M059J (cell line): ENCODE data around the gene NRF1. TPM values are rescaled to one million over a fixed set of nuclear protein-coding genes. Genes with fewer than 3 reads are reported as not detected.
"Not testable (repeated sequence)": the region's sequence is repeated elsewhere in the genome, so short reads cannot be mapped to it uniquely, and the experiment has no call there.

Experiments
- DNase-seq: peaks from one replicate; pipeline ENCODE4 v3.0.0-alpha.2; 2012; ENCODE audit warnings: low read depth
- total RNA-seq: library from RNA; depleted of rRNA; stranded (reverse); fragments of >200 nt; shearing (Covaris generic); gene quantifications from 2 replicates; pipeline ENCODE4 v1.2.3, GENCODE V29; 2014; rRNA removed

NRF1 gene
- 13.3 and 20.2 TPM in 2 replicates for total RNA-seq

DNA sequence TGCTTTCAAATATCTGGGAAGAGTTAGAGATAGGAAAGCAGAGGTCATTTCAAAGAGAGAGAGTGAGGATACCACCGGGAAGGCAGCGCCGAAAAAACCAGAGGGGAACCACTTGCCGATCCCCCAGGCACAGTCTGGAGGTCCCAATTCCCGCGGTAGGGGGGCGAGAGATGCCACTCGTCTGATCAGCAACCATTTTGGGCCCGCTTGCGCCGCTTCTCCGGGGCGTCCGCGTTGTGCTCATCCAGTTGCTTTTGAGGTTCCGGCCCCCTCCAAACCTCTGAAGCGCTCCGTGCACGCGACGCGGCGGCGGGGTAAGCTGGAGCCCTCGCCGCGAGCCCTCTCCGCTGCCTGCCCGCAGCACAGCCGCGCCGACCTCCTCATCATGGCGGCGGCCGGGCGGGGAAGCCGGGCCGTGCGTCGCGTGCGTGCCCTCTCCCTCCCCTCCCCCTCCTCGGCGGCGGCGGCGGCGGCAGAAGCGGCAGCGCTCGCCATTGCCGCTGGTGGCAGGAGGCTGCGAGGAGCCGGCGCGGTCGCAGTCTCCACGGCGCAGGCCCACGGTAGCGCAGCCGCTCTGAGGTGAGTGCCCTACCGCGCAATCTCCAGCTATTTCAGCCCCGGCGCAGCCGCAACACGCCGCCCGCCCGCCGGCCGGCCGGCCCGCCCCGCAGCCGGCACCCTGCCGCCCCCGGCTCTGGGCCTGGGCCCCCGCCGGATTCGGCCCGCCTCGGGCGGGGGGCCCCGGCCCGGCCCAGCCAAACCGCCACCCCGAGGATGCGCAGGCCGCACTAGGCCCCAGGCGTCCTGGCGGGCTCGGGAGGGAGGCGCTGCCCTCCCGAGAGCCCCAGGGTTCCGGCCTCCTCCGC, at the start of gene NRF1:
Gene NRF1, plus strand, starts transcription at position 475 of the 866 bp plus-strand sequence. CDS start 45,632 bp downstream, outside the sequence.
- DNase-seq: peak; percentile 90

DNA sequence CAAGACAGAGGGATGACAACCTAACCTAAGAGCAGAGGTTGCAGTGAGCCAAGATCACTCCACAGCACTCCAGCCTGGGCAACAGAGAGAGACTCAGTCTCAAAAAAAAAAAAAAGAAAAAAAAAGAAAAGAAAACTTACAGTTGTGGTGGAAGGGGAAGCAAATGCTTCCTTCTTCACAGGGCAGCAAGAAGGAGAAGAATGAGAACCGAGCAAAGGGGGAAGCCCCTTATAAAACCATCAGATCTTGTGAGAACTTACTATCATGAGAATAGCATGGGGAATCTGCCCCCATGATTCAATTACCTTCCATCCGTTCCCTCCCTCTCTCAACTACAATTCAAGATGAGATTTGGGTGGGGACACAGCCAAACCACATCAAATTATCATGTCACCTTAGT, 45.2 kb upstream of the NRF1 start:
- DNase-seq: not testable (repeated sequence)

DNA sequence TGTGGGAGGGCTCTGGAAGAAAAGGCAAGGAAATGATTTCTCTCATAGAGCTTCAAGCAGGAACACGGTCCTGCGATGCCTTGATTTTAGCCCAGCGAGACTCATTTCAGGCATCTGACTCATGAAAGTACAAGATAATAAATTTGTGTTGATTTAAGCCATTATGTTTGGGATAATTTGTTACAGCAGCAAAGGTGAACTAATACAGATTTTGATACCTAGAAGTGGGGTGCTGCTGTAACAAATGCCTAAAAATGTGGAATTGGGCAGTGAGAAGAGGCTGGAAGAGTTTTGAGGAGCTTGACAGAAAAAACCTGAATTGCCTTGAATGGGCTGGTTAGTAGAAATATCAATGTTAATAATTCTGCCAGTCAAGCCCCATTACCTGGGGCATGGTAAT, 44.1 kb upstream of the NRF1 start:
- DNase-seq: no peak

DNA sequence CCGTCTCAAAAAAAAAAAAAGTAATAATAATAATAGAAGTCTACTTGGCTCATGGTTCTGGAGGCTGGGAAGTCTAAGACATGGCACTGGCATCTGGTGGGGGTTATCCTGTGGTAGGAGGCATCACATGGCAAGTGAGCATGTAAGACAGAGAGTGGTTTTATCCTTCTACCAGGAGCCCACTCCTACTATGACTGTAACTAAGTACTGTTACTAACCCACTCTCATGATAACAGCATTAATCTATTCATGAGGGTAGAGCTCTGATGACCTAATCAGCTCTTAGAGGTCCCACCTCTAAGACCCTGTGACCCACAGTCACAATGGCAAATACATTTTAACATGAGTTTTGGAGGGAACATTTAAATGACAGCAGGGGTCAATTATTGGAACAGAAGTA, 43.3 kb upstream of the NRF1 start:
- DNase-seq: no peak

DNA sequence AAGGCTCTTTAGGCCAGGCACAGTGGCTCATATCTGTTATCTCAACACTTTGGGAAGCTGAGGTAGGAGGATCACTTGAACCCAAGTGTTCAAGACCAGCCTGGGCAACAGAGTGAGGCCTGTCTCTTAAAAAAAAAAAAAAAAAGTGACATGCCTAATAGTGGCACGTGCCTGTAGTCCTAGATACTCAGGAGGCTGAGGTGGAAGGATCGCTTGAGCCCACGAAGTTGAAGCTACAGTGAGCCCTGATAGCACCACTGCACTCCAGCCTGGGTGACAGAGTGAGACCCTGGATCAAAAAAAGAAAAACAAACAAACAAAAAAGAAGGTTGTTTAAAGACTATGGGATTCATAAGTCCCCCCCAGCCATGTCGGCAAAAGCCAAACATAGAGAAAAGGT, 42.2 kb upstream of the NRF1 start:
- DNase-seq: no peak

DNA sequence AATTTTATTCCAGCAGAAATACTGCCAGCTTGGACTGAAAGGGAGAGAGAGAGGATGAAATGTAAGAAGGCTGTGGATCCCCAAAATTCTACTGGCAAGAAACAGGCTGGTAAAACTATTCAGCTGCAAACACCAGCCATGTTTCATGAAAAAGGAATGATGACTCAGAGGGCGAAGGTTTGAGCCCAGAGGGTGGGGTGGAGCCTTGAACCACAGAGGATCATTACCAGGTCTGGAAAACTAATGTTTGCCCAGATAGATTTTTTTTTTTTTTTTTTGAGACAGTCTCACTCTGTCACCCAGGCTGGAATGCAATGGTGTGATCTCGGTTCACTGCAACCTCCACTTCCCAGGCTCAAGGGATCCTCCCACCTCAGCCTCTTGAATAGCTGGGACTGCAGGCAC, 41.7 kb upstream of the NRF1 start:
- peak; percentile 98 for DNase-seq

DNA sequence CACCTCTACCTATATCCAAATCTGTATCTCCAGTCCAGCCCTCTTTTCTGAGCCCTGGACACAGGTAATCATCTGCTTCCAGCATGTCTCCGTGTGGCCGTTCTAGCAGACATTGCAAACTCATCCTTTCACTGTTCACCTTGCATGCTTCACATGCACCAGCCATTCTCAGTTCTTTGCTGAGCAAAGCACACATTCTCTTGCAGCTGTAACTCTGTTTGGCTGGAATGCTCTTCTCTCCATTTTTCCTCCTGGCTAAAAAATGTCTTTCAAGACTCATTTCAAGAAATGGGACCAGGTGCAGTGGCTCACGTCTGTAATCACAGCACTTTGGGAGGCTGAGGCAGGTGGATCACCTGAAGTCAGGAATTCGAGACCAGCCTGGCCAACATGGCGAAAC, 40.3 kb upstream of the NRF1 start:
- DNase-seq: no peak

DNA sequence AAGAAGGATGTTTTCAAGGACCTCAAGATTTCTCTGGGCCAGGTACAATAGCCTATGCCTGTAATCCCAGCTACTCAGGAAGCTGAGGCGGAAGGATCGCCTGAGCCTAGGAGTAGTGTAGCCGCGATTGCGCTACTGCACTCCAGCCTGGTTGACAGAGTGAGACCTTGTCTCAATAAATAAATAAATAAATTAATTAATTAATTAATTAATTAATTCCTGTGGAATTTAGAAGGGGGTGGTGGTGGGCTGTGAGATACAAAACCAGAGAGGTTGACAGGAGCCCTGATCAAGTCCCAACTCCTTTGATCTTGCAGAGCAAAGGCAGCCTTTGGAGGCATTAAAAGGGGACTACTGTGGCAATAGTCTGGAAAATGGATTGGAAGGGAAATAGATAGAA, 39.3 kb upstream of the NRF1 start:
- no peak for DNase-seq

DNA sequence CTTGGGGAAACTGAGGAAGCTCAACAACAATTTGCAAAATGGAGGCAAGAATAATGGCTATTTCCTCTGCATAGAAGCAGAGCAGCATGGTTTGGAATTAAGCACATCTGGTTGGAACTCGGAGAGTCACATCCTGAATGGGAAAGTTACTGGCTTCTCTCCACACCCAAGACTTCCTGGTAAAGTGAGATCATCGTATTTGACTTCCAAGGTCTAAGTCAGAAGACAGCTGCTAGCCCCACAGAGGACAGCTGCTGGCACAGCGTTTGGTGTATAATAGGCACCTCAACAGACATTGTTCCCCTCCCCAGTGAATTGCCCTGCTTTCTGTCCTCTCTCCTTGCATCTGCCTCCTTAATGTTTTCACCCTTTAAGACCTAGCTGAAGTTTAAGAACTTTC, 37.0 kb upstream of the NRF1 start:
- peak; percentile 79 for DNase-seq

DNA sequence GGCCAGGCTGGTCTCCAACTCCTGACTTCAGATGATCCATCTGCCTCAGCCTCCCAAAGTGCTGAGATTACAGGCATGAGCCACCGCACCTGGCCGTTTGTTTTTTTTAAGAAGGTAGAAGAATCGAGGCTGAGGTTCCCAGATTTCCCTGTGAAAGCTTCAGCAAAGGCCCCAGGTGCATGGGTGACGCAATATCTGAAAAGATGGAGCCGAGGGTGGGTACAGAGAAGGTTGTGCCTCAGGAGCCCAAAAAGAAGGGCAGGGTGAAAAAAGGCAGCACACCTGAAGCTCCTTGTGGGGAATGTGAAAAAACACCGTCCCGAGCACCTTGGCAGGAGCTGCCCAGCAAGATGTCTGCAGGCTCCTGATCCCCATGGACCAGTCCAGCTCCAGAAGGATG, 35.8 kb upstream of the NRF1 start:
- DNase-seq: no peak

DNA sequence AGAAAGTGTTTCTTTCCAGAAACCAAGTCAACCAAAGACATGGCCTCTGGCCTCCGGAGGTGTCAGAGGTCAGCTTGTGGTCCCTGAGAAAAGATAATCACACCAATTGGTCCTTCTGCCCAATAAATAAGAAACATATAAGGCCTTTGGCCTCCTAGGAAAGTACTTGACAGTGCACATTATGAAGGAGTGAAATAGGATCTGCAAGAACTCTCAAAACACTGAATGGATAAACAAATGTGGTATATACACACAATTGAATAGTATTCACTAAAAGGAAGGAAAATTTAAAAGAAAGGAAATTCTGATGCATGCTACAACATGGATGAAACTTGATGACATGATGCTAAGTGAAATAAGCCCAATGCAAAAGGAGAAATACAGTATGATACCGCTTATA, 35.4 kb upstream of the NRF1 start:
- DNase-seq: no peak

DNA sequence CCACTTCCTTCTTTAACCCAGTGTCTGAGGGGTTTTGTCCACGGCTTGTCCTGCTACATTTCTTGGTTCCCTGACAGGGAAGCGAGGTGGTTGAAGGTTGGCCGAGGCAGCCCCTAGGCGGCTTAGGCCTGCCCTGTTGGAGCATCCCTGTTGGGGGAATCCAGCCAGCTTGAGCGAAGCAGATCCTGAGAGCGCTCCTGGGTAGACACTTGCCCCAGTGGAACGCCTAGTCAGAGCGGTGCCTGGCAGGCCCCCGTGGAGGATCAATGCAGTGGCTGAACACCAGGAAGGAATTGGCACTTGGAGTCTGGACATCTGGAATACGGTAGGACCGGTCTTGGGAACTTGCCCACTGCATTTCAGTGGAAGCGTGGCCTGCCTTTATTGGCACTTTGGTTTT, 32.7 kb upstream of the NRF1 start:
- DNase-seq: no peak

DNA sequence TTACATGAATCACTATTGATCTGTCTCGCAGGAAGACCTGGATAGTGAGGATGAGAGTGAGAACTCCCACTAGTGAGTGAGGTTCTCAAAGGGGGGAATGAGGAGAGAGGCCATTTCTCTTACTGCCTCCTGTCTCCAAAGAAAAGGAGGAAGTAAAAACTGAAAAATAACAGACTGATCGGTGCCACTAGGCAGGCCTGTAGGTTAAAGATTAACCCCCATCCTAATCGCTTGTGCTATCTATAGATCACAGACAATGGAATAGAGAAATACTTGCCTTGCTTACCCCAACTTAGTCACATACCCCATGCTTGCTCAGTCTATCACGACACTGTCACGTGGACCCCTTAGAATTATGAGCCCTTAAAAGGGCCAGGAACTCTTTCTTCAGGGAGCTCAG, 25.3 kb upstream of the NRF1 start:
- not testable (repeated sequence) for DNase-seq

DNA sequence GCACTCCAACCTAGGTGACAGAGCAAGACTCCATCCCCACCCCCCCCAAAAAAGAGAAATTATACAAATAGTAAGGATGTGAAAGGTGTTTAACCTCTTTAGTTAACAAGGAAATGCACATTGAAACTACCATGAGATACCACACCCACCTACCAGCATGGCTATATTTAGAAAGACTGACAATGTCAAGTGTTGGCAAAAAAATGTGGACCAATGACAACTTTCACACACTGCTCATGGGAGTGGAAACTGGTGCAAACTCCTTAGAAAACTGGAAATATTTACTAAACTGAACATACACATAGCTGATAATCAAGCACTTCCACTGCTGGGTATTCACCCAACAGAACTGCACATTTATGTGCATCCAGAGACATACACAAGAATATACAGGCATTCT, 23.3 kb upstream of the NRF1 start:
- no peak for DNase-seq

DNA sequence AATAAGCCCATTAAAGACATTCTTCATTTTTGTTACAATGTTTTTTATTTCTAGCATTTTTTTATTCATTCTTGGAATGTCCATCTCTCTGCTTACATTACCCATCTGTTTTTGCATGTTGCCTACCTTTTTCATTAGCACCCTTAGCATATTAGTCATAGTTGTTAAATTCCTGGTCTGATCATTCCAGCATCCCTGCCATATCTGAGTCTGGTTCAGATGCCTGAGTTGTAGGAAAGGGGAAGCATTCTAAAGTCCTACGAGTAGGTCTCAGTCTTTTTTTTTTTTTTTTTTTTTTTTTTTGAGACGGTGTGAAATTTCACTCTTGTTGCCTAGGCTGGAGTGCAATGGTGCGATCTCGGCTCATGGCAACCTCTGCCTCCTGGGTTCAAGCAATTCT, 19.7 kb upstream of the NRF1 start:
- no peak for DNase-seq

DNA sequence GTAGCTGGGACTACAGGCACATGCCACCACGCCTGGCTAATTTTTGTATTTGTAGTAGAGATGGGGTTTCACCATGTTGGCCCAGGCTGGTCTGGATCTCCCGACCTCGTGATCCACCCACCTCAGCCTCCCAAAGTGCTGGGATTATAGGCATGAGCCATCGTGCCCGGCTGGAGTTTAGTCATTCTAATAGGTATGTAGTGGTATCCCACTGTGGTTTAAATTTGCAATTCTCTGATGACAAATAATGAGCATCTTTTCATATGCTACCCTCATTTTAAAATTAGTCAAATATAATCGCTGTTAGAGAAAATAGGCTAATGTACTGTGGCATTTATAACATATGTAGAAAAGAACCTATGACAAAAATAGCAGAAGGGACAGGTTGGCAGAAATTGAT, 15.1 kb upstream of the NRF1 start:
- DNase-seq: peak; percentile 78

DNA sequence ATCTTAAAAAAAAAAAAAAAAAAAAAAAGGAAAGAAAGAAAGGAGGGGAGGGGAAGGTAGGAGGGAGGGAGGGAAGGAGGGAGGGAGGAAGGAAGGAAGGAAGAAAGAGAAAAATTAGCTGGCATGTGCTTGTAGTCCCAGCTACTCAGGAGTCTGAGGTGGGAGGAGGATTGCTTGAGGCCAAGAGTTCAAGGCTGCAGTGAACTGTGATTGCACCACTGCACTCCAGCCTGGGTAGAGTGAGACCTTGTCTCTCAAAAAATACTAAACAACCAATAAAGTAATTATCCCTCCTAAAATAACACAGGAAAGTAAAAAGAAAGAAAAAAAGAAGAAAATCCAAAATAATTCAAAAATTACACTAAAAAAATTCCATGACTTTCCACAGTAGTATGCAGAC, 13.8 kb upstream of the NRF1 start:
- DNase-seq: no peak

DNA sequence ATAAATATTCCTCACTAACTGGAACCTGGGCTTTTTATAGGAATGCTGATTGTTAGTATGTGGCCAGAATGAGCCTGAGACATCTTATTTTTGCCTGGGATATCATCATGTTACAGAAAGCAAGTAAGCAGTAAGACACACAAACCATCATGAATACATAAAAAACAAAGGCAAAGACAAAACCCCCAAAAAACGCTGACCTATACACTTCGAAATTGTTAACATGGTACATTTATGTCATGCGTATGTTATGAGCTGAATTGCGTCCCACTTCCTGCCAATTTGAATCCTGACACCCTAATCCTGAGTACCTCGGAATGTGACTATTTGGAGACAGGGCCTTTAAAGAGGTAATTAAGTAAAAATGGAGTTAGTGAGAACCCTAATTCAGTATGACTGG, 12.3 kb upstream of the NRF1 start:
- no peak for DNase-seq

DNA sequence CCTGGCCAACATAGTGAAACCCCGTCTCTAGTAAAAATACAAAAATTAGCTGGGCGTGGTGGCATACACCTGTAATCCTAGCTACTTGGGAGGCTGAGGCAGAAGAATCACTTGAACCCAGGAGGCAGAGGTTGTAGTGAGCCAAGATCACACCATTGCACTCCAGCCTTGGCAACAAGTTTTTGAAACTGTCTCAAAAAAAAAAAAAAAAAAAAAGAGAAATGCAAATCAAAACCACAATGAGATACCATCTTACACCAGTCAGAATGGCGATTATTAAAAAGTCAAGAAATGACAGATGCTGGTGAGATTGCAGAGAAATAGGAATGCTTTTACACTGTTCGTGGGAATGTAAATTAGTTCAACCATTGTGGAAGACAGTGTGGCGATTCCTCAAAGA, 7.9 kb upstream of the NRF1 start:
- peak; percentile 22 for DNase-seq

DNA sequence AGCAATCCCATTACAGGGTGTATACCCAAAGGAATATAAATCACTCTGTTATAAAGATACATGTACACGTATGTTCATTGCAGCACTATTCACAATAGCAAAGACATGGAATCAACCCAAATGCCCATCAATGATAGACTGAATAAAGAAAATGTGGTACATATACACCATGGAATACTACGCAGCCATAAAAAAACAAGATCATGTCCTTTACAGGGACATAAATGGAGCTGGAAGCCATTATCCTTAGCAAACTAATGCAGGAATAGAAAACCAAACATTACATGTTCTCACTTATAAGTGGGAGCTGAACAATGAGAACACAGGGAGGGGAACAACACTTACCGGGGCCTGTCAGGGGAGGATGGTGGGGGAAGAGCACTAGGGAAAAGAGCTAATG, 7.5 kb upstream of the NRF1 start:
- DNase-seq: not testable (repeated sequence)

DNA sequence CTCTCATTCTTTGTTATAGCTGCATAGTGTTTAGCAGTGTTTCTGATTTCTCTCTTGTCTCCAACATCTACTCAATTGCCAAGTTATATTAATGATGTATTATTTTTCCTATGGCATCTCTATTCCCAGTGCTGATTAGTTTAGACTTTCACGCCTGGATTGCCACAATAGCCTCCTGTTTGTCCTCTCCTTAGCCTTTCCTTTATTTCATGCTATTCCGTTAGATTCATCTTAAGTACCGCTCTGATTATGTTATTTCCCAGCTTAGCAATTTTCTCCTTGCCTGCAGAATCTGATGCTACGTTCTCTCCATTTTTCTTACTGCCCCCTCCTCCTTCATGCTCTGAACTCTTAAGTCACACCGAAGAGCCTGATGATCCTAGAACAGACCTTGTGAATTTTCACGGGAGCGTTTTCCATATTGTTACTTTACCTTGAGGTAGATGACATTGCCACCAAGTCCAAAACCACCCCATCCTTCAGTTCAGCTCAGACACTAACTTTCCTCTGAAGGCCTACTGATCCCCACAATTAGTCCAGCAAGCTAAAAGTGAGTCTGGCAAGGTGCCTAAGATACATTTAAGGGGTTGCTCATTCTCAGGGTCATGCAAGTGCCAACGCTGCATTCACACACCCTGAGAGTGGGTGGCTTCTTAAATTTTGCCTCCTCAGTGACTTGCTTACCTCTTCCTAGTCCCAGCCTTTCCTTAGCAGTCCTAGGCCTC, 6.6 kb upstream of the NRF1 start:
- no peak for DNase-seq

DNA sequence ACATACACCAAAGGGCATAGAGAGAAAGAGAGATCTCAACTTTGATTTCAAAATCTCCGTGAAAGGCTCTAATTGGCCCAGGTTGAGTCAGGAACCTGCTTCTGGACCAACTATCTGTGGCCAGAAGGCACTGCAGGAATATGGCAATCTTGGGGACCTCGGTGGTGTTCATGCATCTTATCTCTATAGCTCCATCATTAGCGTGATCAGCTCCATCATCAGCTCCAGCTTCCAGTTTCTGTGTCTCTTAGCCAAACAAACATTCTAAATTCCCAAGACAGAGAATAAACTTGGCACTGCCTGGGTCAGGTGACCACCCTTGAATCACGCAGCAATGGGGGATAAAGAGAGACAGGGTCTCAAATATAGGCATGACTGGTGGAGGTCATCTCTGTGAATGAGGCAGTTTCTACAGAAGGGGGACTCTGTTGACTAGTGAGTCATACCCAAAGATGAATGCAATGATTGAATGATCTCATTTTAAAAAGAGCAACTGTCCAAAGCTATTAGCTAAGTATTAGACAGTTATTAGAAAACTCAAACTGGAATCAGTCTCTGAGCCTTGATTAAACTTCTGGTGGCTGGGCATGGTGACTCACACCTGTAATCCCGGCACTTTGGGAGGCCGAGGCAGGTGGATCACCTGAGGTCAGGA, 5.4 kb upstream of the NRF1 start:
- DNase-seq: no peak

DNA sequence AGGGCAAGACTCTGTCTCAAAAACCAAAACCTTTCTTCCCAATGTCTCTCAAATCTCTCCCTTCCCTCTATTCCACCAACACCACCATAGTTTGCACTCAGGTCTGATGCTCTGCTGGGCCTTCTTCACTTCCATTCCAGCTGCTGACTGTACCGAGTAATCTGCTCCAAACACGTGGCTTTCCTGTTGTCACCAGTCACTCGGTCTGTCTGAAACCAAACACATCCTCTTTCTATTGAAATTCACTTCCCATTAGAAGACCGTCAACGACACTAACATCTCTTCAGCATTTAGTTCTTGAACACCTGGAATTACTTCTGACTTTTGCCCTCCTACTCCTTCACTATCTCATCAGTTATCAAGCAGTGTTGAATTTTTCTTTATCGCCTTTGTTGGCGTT, 4.7 kb upstream of the NRF1 start:
- DNase-seq: no peak
